ENCODE measurements around the gene RBM39. TPM values are rescaled to one million over a fixed set of nuclear protein-coding genes. Genes with fewer than 3 reads are reported as not detected.

Gene RBM39
- total and polyA plus RNA-seq, 2 of the 8 experiments (the other 6 are each of a cell fraction or from before 2014, with no cell fraction given) = 78.0 to 219 TPM

GRCh38 chr20:35735826-35736470 lies 6.1 kb downstream of the RBM39 start:
- Histone ChIP-seq H4K8ac (ENCODE audit: extremely low read depth, insufficient read depth, low read length) (no peak overlapping the region), H2AFZ (ENCODE audit: low read length) (no peak overlapping the region), H3K27me3 (replicated peaks in 1 of 4; ENCODE audit: control insufficient read depth in 3 of 4, extremely low read depth in 1 of 4, insufficient read depth in 3 of 4, low read length in 3 of 4) (no peaks in the 10 kb centered on the region), H3K36me3 (ENCODE audit: control insufficient read depth in 2 of 4, insufficient read depth in 4 of 4, low read length in 3 of 4) (peaks cover 51 to 99% (median 88%) of the 10 kb centered on the region in 4 experiments), H3K23me2 (ENCODE audit: low read depth, low read length) (no peaks in the 10 kb centered on the region), H3K4me1 (replicated peaks in 1 of 4; ENCODE audit: control insufficient read depth in 3 of 4, insufficient read depth in 4 of 4, low read length in 3 of 4) (peaks cover 0 to 4% (median 0%) of the 10 kb centered on the region in 4 experiments; a peak in 2 of 7 replicates), H3K4ac (replicated peaks; ENCODE audit: insufficient read length, low read depth, low read length) (no peak overlapping the region), H3K23ac (ENCODE audit: insufficient read length) (no peak overlapping the region), H4K91ac (replicated peaks; ENCODE audit: insufficient read length, low read length) (no peak overlapping the region), H2BK120ac (replicated peaks; ENCODE audit: low read depth, low read length) (no peak overlapping the region), H4K20me1 (replicated peaks in 1 of 2; ENCODE audit: control insufficient read depth in 1 of 2, insufficient read depth in 2 of 2, low read length in 2 of 2) (peaks cover 27 to 31% of the 10 kb centered on the region in 2 experiments), H2BK5ac (ENCODE audit: low read depth, low read length) (no peak overlapping the region), H2BK15ac (ENCODE audit: low read length) (no peak overlapping the region), H3K18ac (ENCODE audit: extremely low read depth, low read length) (no peak overlapping the region), H3K14ac (ENCODE audit: insufficient read length) (no peak overlapping the region), H3K27ac (ENCODE audit: low read depth, low read length) (no peak overlapping the region), H4K5ac (ENCODE audit: insufficient read length, low read depth, low read length) (no peak overlapping the region), H3K4me2 (ENCODE audit: insufficient read depth in 1 of 2, low read depth in 2 of 2, low read length in 2 of 2) (no peak overlapping the region), H3K9me3 (ENCODE audit: insufficient read depth in 2 of 2, low read depth in 1 of 2, low read length in 1 of 2) (no peaks in the 10 kb centered on the region), H3K56ac (replicated peaks; ENCODE audit: insufficient read length, low read depth, low read length) (no peak overlapping the region), H3K79me2 (ENCODE audit: control insufficient read depth in 1 of 2, insufficient read depth in 2 of 2, low read length in 2 of 2) (peaks cover 31 to 99% of the 10 kb centered on the region in 2 experiments), H3K79me1 (ENCODE audit: low read depth, low read length) (no peaks in the 10 kb centered on the region), H2BK20ac (ENCODE audit: low read length) (no peak overlapping the region), H3K9ac (replicated peaks in 1 of 4; ENCODE audit: extremely low read depth in 1 of 4, low read depth in 3 of 4, low read length in 3 of 4) (no peak overlapping the region), H2BK12ac (ENCODE audit: low read depth, low read length) (no peak overlapping the region), H3K4me3 (ENCODE audit: extremely low read depth in 1 of 4, insufficient read depth in 2 of 4, low read depth in 3 of 4, low read length in 4 of 4) (no peak overlapping the region), H2AK5ac (ENCODE audit: low read depth, low read length) (no peak overlapping the region)
- DNase-seq (ENCODE audit: low read depth in 1 of 2, low spot score in 2 of 2) = no peak
- TF ChIP-seq POLR2A (IDR thresholded peaks at IDR 0.05; ENCODE audit: control extremely low read depth in 1 of 2, low read depth in 2 of 2, low read length in 2 of 2) (peak in 1 of 2 experiments; percentile 29; a peak in 1 of 3 replicates), POLR2AphosphoS5 (IDR thresholded peaks at IDR 0.05; ENCODE audit: low read depth, low read length) (peak; percentile 38), RAD21 (IDR thresholded peaks at IDR 0.05 in 1 of 2, conservative IDR thresholded peaks at IDR 0.05 in 1 of 2; ENCODE audit: low read depth in 2 of 2, low read length in 2 of 2) (no peak)
- CTCF ChIA-PET (ENCODE audit: partially characterized antibody) = interaction anchor here (0.7 kb wide), 1 partner anchor 254 kb away, joined by 3 read pairs; no protein-coding TSS in a partner anchor
- POLR2A ChIA-PET (ENCODE audit: partially characterized antibody) = interaction anchor here (0.6 to 45.3 kb wide), 24 partner anchors 6 to 736 kb away, joined by 3 to 2341 read pairs (median 4); partner anchors contain the start of genes NFS1, PHF20, RBM39 and ROMO1
- 93% methylated on average over 7 of the region's 7 CpGs; no CpG with 5 or more reads in 1 of the 2 experiments for WGBS, 2 experiments (ENCODE audit: extremely low coverage in 1 of 2, insufficient coverage in 1 of 2, insufficient read length in 1 of 2, insufficient replicate concordance in 2 of 2, low coverage in 1 of 2, low lambda C conversion rate in 2 of 2, missing lambda C conversion rate in 1 of 2)
- FAIRE-seq = no peak
